Tibial artery (tissue), 4 donors: ENCODE results near the gene ARFGEF2.

Source experiments
- DNase-seq, 2 donors: peaks; one replicate each; pipeline ENCODE4 v3.0.0-alpha.2; 2019
- H3K27ac ChIP-seq, 2 donors: fragments of 200-600 bp; sonication (generic) in 1 of 2; 1 replicate in 1 of 2; 2 replicates in 1 of 2; pipeline ENCODE4 v1.5.1; 2018 to 2019; ENCODE audit warnings: mild to moderate bottlenecking in 1 of 2
- H3K27me3 ChIP-seq, 2 donors: fragments of 200-600 bp; sonication (generic) in 1 of 2; one replicate each; pipeline versions ENCODE4 v1.5.1 to v1.6.0; 2016 to 2019
- H3K36me3 ChIP-seq, 3 donors: fragments of 200-600 bp; sonication (generic) in 2 of 3; one replicate each; pipeline ENCODE4 v1.5.1; 2016 to 2019; ENCODE audit warnings: mild to moderate bottlenecking in 2 of 3
- H3K4me1 ChIP-seq, 4 donors: fragments of 200-600 bp; sonication (generic) in 2 of 4; 1 replicate in 3 of 4; 2 replicates in 1 of 4; pipeline ENCODE4 v1.5.1; 2016 to 2019
- H3K4me3 ChIP-seq, 2 donors: fragments of 200-600 bp; sonication (generic) in 1 of 2; 1 replicate in 1 of 2; 2 replicates in 1 of 2; pipeline ENCODE4 v1.5.1; 2018 to 2019; ENCODE audit warnings: mild to moderate bottlenecking in 2 of 2
- H3K9me3 ChIP-seq, 3 donors: fragments of 200-600 bp; sonication (generic) in 1 of 3; one replicate each; pipeline ENCODE4 v1.5.1; 2016 to 2019
- CTCF ChIP-seq, 2 experiments: fragments of 200-600 bp in 1 of 2; fragments of 450-650 bp in 1 of 2; IDR thresholded peaks; one replicate each; pipeline ENCODE4 v1.5.1; 2017 to 2019; ENCODE audit warnings: antibody characterized with exemption in 2 of 2, mild to moderate bottlenecking in 1 of 2, moderate library complexity in 1 of 2
- intact Hi-C: fragments of 100-400 bp; cut with DNase I; formaldehyde crosslinking; loops from one replicate; pipeline ENCODE4 v1.15.0; 2023; ENCODE audit warnings: low total_unique reads

ARFGEF2 gene

GRCh38 chr20:48951646-48952045 lies 30.1 kb downstream of the ARFGEF2 start:
- DNase-seq: no peak
- no peak for TF ChIP-seq CTCF (IDR thresholded peaks at IDR 0.05)
- Histone ChIP-seq H3K27ac (no peak overlapping the region), H3K4me3 (no peak overlapping the region), H3K36me3 (peaks cover 62 to 81% (median 62%) of the 10 kb centered on the region in 3 donors), H3K27me3 (no peaks in the 10 kb centered on the region), H3K9me3 (no peaks in the 10 kb centered on the region), H3K4me1 (no peaks in the 10 kb centered on the region)
- intact Hi-C loops: loop anchor here (2.0 kb wide), 1 partner anchor 67 kb away; no protein-coding TSS in a partner anchor

- Histone ChIP-seq H3K4me3 (no peak overlapping the region), H3K9me3 (no peaks in the 10 kb centered on the region), H3K36me3 (peaks cover 68 to 92% (median 72%) of the 10 kb centered on the region in 3 donors), H3K27ac (no peak overlapping the region), H3K4me1 (no peaks in the 10 kb centered on the region), H3K27me3 (no peaks in the 10 kb centered on the region)
- no peak for TF ChIP-seq CTCF (IDR thresholded peaks at IDR 0.05)
- no peak for DNase-seq
- intact Hi-C loops: no loop called here
Measured at GRCh38 chr20:48952656-48953055, 31.1 kb downstream of the ARFGEF2 start.

- no peak for TF ChIP-seq CTCF (IDR thresholded peaks at IDR 0.05)
- no peaks in the 10 kb centered on the region for H3K4me1 ChIP-seq
- intact Hi-C loops: no loop called here
- no peaks in the 10 kb centered on the region for H3K27me3 ChIP-seq
- no peak for DNase-seq
- no peak overlapping the region for H3K27ac ChIP-seq
- H3K9me3 ChIP-seq: no peaks in the 10 kb centered on the region
- no peak overlapping the region for H3K4me3 ChIP-seq
- peaks cover 69 to 94% (median 77%) of the 10 kb centered on the region in 3 donors for H3K36me3 ChIP-seq
Measured at GRCh38 chr20:48953653-48954052, 32.1 kb downstream of the ARFGEF2 start.

- no peak overlapping the region for H3K27ac ChIP-seq
- DNase-seq: no peak
- TF ChIP-seq CTCF (IDR thresholded peaks at IDR 0.05): no peak
- H3K4me3 ChIP-seq: no peak overlapping the region
- intact Hi-C loops: no loop called here
- H3K36me3 ChIP-seq: peaks cover 64 to 95% (median 80%) of the 10 kb centered on the region in 3 donors
- no peaks in the 10 kb centered on the region for H3K4me1 ChIP-seq
- H3K9me3 ChIP-seq: no peaks in the 10 kb centered on the region
- no peaks in the 10 kb centered on the region for H3K27me3 ChIP-seq
Measured at GRCh38 chr20:48956052-48956451, 34.5 kb downstream of the ARFGEF2 start.

- intact Hi-C loops: no loop called here
- H3K27ac ChIP-seq: no peak overlapping the region
- DNase-seq: no peak
- no peaks in the 10 kb centered on the region for H3K9me3 ChIP-seq
- no peak for TF ChIP-seq CTCF (IDR thresholded peaks at IDR 0.05)
- no peak overlapping the region for H3K4me3 ChIP-seq
- H3K27me3 ChIP-seq: no peaks in the 10 kb centered on the region
- peaks cover 54 to 86% (median 70%) of the 10 kb centered on the region in 3 donors for H3K36me3 ChIP-seq
- H3K4me1 ChIP-seq: no peaks in the 10 kb centered on the region
Measured at GRCh38 chr20:48957053-48957481, 35.6 kb downstream of the ARFGEF2 start.

- Histone ChIP-seq H3K9me3 (no peaks in the 10 kb centered on the region), H3K4me3 (no peak overlapping the region), H3K4me1 (no peaks in the 10 kb centered on the region), H3K36me3 (peaks cover 49 to 85% (median 65%) of the 10 kb centered on the region in 3 donors), H3K27me3 (no peaks in the 10 kb centered on the region), H3K27ac (no peak overlapping the region)
- TF ChIP-seq CTCF (IDR thresholded peaks at IDR 0.05): no peak
- DNase-seq: no peak
- intact Hi-C loops: no loop called here
Measured at GRCh38 chr20:48957533-48957932, 36.0 kb downstream of the ARFGEF2 start.
